GM21723 (cell line): ENCODE results near the gene GGT7.
"Not testable (repeated sequence)": the region's sequence is repeated elsewhere in the genome, so short reads cannot be mapped to it uniquely, and the experiment has no call there.

Experiments
- ATAC-seq: cut with Tn5 transposase; IDR thresholded peaks from one replicate; pipeline ENCODE4 v1.9.1; 2021; ENCODE audit warnings: mild to moderate bottlenecking, moderate library complexity; ENCODE audit not compliant: unreplicated experiment

Gene GGT7

DNA sequence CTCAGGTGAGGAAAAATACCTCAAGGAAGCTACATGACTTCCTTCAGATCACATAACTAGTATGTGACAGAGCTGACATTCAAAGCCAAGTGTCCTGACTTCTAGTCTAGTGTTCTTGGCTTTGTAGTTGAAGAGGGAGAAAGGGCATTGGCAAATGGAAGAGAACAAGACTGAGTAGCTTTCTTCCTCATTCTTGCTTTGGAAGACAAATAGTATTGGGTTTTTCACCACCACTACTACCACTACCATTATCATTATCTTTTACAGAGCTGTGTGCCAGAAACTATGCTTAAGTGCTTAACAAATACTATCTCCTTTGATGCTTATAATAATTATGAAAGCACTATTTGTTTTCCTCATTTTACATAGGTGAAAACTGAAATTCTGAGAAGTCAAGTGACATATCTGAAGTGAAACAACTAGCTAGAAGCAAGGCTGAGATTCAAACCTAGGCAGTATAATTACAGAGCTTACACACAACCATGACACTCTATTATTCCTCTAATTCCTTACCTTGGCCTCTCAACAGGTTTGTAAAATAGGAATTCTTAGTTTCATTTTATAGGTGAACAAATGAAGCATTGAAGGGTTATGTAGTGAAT lies 10.5 kb upstream of the GGT7 start:
- no peak for ATAC-seq

DNA sequence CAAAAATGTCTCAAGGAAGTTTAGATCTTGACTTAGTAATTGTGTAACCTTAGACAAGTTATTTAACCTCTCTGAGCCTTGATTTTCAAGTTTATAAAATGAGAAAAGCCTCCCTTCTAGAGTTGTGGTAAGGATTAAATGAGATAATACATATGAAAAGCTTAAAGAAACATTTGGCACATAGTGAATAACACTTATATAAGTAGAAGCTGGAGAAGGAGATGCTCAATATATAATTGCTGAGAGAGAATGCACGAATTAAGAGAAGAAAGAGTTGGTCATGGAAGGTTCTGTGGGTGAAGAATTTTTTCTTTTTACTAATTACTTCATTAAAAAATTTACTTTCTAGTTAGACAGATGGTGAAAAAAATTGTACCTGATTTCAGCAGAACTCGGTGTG lies 9.0 kb upstream of the GGT7 start:
- no peak for ATAC-seq

DNA sequence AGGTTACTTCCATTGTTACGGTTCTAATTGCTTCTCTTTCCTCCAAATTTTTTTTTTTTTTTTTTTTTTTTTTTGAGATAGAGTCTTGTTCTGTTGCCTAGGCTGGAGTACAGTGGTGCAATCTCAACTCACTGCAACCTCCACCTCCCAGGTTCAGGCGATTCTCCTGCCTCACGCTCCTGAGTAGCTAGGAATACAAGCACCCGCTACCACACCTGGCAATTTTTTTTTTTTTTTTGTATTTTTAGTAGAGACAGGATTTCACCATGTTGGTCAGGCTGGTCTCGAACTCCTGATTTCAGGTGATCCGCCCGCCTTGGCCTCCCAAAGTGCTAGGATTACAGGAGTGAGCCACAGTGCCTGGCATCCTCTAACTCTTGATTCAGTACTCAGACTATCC lies 8.3 kb upstream of the GGT7 start:
- not testable (repeated sequence) for ATAC-seq

DNA sequence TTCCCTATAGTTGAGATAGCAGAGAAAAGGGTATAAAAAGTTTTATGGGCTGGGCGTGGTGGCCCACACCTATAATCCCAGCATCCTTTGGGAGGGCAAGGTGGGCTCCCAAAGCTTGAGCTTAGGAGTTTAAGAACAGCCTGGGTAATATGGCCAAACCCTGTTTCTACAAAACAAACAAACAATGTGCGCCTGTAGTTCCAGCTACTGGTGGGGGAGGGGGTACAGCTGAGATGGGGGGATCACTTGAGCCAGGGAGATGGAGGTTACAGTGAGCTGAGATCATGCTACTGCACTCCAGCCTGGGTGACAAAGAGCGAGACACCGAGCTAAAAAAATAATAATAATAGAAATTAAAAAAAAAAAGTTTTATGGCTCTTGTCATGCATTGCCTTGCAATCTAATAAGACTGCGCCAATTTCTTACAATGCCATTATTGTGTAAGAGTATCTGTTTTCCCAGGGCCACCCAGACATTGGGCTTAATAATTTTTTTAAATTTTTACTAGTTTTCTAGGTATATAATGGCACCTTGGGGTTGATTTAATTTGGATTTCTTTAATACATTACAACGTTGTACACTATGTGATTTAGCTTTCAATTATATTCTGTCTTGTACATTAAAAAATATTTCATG lies 7.7 kb upstream of the GGT7 start:
- no peak for ATAC-seq

DNA sequence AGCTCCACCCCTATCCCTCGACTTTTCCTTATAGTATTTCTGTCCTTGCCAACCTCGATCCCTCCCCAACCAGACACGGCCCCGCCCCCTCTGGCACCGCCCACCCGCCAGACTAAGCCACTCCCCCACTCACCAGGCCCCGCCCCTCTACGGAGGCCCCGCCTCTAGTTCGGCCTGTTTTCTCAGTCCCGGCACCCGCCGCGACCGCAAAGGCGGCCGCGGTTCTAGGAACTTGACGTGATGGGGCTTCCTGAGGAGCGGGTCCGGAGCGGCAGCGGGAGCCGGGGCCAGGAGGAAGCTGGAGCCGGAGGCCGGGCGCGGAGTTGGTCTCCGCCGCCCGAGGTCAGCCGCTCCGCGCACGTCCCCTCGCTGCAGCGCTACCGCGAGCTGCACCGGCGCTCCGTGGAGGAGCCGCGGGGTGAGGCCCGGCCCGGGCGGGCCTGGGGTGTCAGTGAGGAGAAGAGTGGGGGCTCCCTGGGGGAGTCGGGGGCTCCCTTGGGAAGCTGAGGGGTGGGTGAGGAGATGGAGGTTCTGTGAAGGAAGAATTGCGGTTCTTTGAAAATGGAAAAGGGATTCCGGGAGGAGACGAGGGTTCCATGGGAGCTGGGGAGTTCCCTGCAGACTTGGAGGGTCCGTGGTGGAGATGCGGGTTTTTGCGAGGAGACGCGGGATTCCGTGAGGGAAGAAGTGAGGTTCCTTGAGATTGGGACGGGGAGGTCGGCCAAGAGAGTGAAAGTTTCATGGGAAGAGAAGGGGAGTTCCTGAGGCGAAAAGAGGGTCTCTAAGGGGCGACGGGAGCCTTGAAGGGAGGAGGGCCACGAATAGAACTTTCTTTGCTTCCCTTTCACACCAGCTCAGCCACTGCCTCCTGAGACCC lies 4.0 kb upstream of the GGT7 start, which contains the start of gene ACSS2:
Gene ACSS2, plus strand, starts transcription at position 207 of the 877 bp plus-strand sequence. Its CDS starts 34 bp downstream, at position 241.
- peak; percentile 35 for ATAC-seq

DNA sequence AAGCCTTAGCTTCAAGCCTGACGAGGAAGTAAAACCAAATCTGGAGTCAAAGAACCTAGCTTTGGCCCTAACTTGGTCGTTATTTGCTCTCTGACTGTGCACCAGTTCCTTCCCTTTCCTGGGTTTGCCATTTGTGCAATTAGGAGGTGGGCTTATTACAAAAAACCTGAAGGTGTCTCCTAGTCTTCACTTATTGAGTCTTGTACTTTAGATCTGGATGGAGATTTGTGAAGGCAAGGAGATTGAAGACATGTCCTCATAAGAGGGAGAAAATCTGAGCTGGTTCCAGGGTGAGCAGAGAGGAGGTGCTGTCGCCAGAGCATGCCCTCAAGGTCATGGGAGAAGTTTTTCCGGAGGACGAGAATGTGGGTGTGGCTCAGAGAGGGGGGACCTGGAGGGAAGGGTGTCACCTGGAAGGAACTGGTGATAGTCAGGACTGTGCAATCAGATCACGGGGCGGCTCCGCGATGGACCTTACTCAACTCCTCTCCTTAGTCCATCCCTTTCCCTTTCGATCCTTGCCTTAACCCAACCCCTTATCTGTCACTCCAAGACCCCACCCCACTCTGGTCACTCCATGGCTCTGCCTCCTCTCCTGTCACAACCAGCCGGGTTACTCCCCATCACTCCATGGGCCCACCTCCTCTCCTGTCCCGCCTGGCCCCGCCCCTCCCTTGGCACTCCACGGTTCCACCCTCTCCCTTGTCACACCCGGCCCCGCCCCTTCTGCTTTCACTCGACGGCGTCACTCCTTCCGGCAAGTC lies 3.2 kb upstream of the GGT7 start:
- ATAC-seq: peak; percentile 62

DNA sequence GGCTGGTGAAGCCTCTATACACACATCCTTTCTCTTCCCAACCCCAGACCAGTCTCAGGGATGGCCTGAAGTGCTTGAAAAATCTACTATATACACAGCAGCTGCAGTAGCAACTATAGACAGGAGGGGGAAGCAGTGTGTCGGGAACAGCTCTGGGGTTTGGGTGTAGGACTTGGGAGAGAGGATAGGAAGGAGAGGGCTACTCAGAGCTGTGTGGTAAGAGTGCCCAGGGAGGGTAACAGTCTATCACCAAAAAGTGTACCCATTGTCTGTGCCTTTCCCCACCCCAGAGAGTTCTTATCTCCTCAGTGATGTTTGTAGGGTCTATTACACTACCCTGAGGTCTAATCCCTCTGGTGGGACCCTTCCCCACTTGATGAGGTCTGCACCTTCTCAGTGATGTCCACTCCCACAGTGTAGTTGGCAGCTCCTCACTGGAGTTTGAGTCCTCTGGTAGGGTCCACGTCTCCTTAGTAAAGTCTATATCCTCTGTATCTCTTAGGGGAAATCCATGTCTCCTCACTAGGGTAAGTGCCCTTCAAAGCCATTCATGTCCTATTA lies 1.5 kb upstream of the GGT7 start:
- ATAC-seq: no peak

DNA sequence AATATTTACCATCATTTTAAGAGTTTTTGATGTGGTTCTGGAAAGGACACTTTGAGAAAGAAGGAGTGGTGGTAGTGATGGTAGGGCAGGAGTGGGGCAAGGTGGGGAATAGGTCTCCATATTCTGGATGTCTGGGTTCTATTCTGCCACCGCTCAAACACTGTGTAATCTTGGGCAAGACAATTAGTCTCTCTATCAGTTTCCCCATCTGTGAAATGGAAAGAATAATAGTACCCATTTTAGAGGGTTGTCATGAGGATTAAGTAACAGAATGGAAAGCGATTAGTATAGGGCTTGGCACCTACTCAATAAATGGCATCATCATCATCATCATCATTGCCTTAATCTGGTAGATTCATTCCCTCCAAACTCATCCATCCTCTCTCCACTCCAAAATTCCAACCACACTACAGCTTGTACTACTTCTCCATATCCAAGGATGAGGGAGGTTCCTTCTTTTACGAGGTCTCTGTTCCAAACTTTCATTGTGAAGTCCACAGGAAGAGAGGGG lies 982 bp upstream of the GGT7 start:
- no peak for ATAC-seq

DNA sequence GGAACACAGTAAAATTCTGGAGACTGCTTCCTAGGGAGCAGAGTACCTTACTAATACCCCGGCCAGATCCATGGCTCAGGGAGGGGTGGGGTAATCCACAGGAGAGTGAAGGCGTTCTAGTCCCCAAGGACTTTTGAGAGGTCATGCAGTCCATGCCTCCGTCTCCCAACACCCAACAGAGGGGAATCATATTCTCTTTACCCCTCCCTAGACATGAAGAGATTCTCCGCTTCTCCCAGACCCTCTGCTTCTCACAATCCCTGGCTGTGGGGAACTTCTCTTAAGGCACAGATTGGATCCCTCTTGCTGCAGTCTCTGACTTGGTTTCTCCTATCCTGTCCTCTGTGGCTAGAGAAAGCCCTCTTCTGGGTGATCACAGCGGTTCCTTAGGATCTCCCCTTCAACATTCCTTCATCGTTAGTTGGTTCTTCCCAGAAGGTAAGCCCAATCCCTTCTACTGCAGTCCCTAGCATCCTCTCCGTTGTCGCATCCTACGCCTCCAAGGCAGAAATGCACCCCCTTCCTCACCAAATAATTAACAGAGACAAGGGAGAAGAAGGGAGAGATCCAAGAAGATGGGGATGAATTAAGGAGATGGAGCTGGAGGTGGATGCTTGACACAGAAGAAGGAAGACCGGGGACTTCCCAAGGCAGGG lies 562 bp downstream of the GGT7 start:
- no peak for ATAC-seq

DNA sequence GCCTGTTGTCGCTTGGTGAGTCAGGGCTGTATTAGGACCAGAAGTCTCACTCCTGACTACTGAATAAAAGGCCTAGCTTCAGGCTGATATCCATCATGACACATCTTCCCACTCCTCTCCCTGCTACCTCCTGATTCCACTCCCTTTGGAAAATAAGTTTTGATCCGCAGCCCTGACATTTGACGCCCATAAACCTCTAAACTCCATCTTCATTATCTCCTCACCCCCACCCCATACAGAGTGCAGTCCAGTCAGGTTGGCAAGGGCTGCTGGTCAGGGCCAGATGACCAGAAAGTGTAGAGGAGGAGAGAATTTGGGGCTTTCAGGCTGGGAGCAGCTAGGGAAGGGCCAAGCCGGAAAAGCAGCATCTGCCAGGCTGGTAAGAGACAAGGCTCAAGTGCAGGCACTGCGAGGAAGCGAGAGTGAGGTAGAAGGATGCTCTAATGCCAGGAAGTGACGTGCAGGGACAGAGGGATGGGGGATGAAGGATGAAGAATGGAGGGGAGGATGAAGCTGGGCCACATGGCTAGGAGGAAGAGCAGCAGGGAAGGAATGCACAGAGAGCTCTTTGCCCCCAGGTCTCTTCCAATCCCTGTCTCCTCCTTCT lies 1.2 kb downstream of the GGT7 start:
- ATAC-seq: no peak

DNA sequence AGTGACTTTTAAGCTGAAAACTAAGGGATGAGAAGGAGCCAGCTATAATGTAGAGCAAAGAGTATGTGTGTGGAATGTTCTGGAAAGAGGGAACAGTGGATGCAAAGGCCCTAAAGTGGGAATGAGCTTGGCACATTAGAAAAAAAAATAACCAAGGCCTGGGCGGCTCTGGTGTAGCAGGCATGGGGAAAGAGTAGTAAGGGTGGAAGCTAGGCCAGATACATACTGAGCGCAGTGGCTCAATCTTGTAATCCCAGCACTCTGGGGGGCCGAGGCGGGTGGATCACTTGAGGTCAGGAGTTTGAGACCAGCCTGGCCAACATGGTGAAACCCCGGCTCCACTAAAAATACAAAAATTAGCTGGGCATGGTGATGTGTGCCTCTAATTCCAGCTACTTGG lies 8.4 kb downstream of the GGT7 start:
- ATAC-seq: no peak

DNA sequence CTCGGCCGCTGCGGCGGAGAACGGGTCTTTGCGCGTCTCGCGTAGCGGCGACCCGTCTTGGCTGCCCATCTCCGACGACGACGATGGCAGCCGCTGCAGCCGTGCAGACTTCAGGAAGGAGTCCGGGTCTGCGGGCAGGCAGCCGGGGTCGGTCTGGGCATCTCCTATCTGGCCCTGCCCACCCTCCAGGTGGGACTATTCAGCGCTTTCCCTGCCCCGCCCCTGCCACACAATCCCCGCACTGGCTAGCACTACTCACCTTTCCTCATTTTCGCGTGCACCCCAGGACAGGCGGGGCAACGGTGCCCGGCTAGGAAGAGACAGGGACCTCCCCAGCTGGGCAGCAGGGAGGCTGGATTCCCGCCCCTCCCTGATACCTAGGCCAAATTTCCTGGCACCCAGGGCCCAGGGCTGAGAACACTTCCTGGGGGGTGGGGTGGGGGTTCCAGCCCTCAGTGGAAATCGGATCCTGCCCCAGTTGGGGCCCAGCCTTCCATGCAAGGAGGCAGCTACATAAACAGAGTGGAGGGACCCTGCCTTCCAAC lies 9.2 kb downstream of the GGT7 start:
- no peak for ATAC-seq

DNA sequence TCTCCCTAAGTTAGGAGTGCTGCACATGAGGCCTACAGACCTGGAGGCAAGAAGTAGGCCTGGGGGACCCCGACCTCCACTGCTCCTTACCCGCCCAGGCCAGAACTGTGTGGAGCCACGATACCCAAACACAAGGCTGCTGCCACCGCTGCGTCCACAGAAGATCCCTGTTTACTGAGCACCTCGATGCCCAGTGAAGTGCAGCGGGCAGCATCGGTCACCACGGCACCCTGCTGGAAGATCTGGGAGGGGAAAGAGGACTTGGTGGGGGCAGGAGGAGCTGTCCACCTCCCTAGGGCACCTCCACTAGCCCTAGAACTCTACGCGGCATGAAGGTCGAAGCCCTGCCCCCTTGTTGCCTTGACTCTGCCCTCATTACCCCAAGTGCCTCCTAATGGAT lies 9.9 kb downstream of the GGT7 start:
- no peak for ATAC-seq

DNA sequence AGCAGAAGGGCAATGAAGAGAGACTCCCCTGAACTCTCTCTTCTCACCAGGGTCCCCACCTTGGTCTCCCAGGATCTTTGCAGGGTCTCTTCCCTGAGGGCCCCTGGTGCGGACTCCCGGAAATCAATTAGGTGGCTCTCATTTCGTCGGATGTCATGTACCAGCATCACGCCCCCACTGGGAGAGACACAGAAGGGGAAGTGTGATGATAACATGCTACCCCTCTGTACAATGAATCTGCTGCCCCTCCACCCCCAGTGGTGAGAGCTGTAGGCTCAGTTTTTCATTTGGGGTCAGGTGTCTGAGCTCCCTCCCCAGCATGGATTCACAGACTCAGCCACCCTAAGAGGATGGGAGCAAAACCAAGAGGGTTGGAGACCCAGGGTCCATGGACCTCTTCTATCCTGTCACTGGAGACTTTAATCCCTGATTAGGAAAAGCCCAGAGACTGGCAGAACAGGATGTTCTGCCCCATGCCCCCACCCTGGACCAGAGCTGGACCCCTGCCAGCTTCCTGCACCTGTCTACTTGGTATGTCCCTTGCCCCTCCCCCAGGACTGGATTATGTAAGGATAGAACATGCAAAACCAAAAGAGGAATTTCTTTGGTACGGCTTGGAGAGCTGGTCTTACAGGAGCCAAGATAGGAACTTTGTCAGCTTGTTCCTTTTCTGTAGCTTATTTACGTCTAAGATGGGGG lies 11.1 kb downstream of the GGT7 start:
- no peak for ATAC-seq

DNA sequence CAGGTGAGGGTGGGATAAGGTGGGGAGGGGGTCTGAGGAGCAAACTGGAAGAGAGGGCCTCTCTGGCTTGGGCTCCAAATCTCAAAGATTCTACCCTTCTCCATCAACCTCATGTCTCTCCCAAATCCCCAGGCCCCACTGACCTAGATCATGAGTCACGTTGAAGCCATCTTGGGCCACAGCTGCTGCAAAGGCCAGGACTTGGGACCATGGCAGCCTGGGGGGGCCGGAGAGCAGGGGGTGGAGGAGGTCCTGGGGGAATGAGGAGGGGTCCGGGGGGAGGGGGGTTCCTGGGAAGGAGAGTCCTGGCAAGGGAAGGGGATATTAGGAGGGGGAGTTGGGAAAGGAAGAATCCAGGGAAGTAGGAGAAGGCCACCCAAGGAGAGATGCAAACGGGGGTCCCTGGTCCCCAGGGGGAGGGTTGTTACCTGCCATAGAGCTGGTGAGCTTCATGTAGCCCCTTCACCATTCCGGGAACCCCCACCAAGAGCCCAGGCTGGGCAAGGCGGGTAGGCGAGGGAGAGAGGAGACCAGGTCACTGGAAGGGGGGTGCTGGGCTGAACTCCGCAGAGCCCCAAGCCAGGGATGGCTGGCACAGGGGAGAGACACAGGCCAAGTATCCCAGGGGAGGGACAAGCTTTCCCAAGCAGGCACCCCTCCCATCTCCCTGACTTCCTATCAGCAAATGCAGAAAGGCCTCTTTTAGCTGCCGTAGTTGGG lies 12.7 kb downstream of the GGT7 start:
- ATAC-seq: no peak

DNA sequence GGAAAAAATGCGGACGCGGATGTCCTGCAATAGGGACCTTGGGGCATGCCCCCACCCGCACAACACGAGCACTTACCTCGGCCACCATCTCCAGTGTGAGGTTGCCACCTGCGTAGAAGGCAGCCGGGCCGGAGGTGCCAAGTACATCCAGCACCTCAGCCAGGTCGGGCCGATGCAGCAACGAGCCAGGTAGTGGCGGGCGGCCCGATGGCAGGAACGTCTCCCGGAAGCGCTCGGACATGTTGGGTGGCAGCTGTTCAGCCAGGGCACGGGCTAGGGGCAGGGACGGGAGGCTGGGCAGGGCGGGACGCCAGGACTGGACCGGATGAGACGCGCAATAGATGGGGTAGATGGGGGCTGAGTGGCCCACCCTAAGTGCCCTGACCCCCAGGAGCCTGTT lies 13.3 kb downstream of the GGT7 start:
- no peak for ATAC-seq

DNA sequence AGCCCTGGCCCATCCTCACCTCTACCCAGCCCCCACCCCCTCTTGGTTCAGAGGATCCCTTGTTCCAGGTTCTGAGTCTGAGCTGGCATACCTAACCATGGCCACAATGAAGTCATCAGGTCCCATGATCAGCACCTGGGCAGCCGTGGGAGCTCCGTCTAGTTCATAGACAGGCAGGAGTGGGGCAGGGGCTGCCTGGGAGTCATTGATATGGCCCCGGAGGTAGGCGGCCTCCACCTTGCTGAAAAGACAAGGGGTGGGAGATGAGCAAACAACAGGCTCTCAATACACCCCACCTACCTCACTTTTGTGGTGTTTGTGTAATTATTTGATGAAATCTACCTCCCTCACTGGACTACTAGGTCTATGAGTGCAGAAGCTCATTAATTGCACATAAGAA lies 20.4 kb downstream of the GGT7 start:
- ATAC-seq: no peak

DNA sequence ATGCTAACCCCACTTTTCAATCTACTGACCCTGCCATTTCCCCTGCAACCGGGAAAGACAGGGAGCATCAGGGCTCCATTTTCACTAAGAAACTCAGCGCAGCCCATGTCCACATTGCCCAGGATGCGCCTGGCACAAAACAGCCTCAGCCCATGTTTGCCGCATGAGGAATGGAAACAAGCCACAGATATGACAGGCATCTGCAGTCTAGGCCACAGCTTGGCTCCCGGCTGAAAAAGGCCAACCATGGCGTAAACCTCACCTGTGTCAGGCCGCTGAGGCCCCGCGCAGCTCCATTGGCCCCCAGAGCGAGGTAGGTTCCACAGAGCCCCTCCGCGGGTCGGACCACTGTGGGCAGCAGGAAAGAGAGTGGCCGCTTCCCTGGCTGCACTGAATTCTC lies 21.7 kb downstream of the GGT7 start:
- ATAC-seq: no peak
